ENCODE results near the gene HHLA2. TPM values are rescaled to one million over a fixed set of nuclear protein-coding genes. Genes with fewer than 3 reads are reported as not detected.

The HHLA2 gene
- total RNA-seq, 1 experiment from 2014 or later = 0.07 TPM

DNA sequence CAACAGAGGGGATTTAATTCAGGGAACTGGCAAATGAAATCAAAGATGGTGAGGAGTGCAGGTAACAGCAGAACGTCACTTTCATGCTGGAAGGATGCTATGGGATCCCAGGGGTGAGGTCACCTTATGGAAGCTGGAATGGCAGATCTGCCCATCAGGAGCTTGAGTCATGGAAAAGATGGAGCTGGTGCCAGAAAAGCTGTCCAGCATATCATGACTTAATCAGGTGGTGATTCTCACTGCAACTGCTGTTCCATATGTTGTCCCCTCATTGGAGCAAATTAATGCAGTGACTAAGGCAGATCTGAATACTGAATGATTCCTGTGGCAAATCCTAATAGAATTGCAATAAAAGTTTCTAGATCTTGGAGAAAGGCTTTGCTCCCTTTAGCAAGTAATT, 38.4 kb downstream of the HHLA2 start (continued):
- TF ChIP-seq, protein P1, sequence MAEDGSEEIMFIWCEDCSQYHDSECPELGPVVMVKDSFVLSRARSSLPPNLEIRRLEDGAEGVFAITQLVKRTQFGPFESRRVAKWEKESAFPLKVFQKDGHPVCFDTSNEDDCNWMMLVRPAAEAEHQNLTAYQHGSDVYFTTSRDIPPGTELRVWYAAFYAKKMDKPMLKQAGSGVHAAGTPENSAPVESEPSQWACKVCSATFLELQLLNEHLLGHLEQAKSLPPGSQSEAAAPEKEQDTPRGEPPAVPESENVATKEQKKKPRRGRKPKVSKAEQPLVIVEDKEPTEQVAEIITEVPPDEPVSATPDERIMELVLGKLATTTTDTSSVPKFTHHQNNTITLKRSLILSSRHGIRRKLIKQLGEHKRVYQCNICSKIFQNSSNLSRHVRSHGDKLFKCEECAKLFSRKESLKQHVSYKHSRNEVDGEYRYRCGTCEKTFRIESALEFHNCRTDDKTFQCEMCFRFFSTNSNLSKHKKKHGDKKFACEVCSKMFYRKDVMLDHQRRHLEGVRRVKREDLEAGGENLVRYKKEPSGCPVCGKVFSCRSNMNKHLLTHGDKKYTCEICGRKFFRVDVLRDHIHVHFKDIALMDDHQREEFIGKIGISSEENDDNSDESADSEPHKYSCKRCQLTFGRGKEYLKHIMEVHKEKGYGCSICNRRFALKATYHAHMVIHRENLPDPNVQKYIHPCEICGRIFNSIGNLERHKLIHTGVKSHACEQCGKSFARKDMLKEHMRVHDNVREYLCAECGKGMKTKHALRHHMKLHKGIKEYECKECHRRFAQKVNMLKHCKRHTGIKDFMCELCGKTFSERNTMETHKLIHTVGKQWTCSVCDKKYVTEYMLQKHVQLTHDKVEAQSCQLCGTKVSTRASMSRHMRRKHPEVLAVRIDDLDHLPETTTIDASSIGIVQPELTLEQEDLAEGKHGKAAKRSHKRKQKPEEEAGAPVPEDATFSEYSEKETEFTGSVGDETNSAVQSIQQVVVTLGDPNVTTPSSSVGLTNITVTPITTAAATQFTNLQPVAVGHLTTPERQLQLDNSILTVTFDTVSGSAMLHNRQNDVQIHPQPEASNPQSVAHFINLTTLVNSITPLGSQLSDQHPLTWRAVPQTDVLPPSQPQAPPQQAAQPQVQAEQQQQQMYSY (CRISPR knock-in tag; IDR thresholded peaks at IDR 0.05) = no peak

- no peaks in the 10 kb centered on the region for H3K36me3 Mint-ChIP-seq
- CTCF ChIA-PET = no interaction called here
- H3K27me3 Mint-ChIP-seq (ENCODE audit: low read depth) = no peaks in the 10 kb centered on the region
- POLR2A ChIA-PET = no interaction called here
- DNase-seq (ENCODE audit: low spot score) = no peak
- H3K27ac Mint-ChIP-seq = no peak overlapping the region
- H3K4me3 Mint-ChIP-seq = no peak overlapping the region
- H3K4me1 Mint-ChIP-seq = no peaks in the 10 kb centered on the region
- TF ChIP-seq NR2C2 (CRISPR knock-in tag; IDR thresholded peaks at IDR 0.05) = no peak
- no peak for TF ChIP-seq SOX15 (CRISPR knock-in tag; IDR thresholded peaks at IDR 0.05)
- TF ChIP-seq ZNF425 (CRISPR knock-in tag; conservative IDR thresholded peaks at IDR 0.05) = no peak
- H3K9me3 Mint-ChIP-seq = no peaks in the 10 kb centered on the region
- ATAC-seq = no peak
These were observed 42.7 kb downstream of the HHLA2 start for GRCh38 chr3:108338901-108339545.

DNA sequence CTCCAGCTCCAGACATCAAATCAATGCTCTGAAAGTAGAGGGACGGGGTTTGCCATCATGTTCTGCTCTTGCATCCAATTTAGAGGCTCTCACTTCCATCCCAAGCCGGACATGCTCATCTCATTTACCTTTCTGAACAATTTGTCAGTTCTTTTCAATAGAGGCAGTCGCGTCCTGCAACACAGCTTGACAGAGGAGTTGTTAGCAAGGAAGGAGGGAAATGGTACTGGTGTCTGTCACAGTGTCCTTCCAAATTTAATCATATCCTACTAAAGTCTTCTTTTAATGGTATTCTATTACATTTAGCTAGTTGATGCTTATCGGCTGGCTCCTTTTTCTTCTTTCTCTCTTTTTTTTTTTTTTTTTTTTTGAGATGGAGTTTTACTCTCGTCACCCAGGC, 45.6 kb downstream of the HHLA2 start:
- Mint-ChIP-seq H3K27ac (no peak overlapping the region), H3K27me3 (ENCODE audit: low read depth) (no peaks in the 10 kb centered on the region), H3K36me3 (no peaks in the 10 kb centered on the region), H3K4me1 (no peaks in the 10 kb centered on the region), H3K9me3 (no peaks in the 10 kb centered on the region), H3K4me3 (no peak overlapping the region)
- TF ChIP-seq EMX1 (CRISPR knock-in tag; IDR thresholded peaks at IDR 0.05) (no peak), MAX (CRISPR knock-in tag; IDR thresholded peaks at IDR 0.05) (no peak), ATF2 (CRISPR knock-in tag; IDR thresholded peaks at IDR 0.05; ENCODE audit: borderline replicate concordance, low read depth) (no peak), USF2 (CRISPR knock-in tag; IDR thresholded peaks at IDR 0.05) (no peak), ZNF396 (CRISPR knock-in tag; IDR thresholded peaks at IDR 0.05; ENCODE audit: borderline replicate concordance) (no peak), NFATC4 (CRISPR knock-in tag; IDR thresholded peaks at IDR 0.05) (no peak), ZNF263 (CRISPR knock-in tag; IDR thresholded peaks at IDR 0.05; ENCODE audit: low read depth) (no peak), TCF7 (CRISPR knock-in tag; IDR thresholded peaks at IDR 0.05; ENCODE audit: low read depth) (no peak)
- TF ChIP-seq, protein P2, sequence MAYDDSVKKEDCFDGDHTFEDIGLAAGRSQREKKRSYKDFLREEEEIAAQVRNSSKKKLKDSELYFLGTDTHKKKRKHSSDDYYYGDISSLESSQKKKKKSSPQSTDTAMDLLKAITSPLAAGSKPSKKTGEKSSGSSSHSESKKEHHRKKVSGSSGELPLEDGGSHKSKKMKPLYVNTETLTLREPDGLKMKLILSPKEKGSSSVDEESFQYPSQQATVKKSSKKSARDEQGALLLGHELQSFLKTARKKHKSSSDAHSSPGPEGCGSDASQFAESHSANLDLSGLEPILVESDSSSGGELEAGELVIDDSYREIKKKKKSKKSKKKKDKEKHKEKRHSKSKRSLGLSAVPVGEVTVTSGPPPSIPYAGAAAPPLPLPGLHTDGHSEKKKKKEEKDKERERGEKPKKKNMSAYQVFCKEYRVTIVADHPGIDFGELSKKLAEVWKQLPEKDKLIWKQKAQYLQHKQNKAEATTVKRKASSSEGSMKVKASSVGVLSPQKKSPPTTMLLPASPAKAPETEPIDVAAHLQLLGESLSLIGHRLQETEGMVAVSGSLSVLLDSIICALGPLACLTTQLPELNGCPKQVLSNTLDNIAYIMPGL (CRISPR knock-in tag; IDR thresholded peaks at IDR 0.05) = no peak
- TF ChIP-seq, protein P3, sequence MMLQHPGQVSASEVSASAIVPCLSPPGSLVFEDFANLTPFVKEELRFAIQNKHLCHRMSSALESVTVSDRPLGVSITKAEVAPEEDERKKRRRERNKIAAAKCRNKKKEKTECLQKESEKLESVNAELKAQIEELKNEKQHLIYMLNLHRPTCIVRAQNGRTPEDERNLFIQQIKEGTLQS (CRISPR knock-in tag; conservative IDR thresholded peaks at IDR 0.05) = no peak
- TF ChIP-seq, protein P4, sequence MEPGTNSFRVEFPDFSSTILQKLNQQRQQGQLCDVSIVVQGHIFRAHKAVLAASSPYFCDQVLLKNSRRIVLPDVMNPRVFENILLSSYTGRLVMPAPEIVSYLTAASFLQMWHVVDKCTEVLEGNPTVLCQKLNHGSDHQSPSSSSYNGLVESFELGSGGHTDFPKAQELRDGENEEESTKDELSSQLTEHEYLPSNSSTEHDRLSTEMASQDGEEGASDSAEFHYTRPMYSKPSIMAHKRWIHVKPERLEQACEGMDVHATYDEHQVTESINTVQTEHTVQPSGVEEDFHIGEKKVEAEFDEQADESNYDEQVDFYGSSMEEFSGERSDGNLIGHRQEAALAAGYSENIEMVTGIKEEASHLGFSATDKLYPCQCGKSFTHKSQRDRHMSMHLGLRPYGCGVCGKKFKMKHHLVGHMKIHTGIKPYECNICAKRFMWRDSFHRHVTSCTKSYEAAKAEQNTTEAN (CRISPR knock-in tag; IDR thresholded peaks at IDR 0.05) = no peak
- POLR2A ChIA-PET = no interaction called here
- DNase-seq (ENCODE audit: low spot score) (no peak), ATAC-seq (no peak)
- CTCF ChIA-PET = interaction anchor here (0.6 kb wide), 1 partner anchor 682 kb away, joined by 3 read pairs; no protein-coding TSS in a partner anchor

Data from WTC11 (cell line).